Neural progenitor cell (in vitro differentiated cells): Measurements from ENCODE around the gene HSF4. TPM values are rescaled to one million over a fixed set of nuclear protein-coding genes. Genes with fewer than 3 reads are reported as not detected.

ENCODE experiments used
- DNase-seq: peaks from one replicate; pipeline ENCODE4 v3.0.0-alpha.2; 2016; ENCODE audit warnings: low spot score
- H2AFZ ChIP-seq: fragments of 200-600 bp; sonication (generic); replicated peaks from 2 replicates; pipeline ENCODE4 v1.6.1; 2016; ENCODE audit warnings: antibody characterized with exemption
- H3F3A ChIP-seq: fragments of 200-600 bp; sonication (generic); 2 replicates; pipeline ENCODE4 v1.6.1; 2016; ENCODE audit warnings: antibody characterized with exemption, low read depth
- H3K27ac ChIP-seq: fragments of 200-600 bp; sonication (generic); 2 replicates; pipeline ENCODE4 v1.5.1; 2016; ENCODE audit warnings: mild to moderate bottlenecking
- H3K27me3 ChIP-seq: fragments of 200-600 bp; sonication (generic); 2 replicates; pipeline ENCODE4 v1.6.1; 2016; ENCODE audit warnings: mild to moderate bottlenecking, moderate library complexity
- H3K36me3 ChIP-seq: fragments of 200-600 bp; sonication (generic); 2 replicates; pipeline ENCODE4 v1.5.1; 2016
- H3K4me1 ChIP-seq: fragments of 200-600 bp; sonication (generic); 2 replicates; pipeline ENCODE4 v1.6.1; 2016; ENCODE audit warnings: mixed run types
- H3K4me2 ChIP-seq: fragments of 200-600 bp; sonication (generic); 2 replicates; pipeline ENCODE4 v1.6.1; 2016
- H3K4me3 ChIP-seq: fragments of 200-600 bp; sonication (generic); 2 replicates; pipeline ENCODE4 v1.5.1; 2016
- H3K79me2 ChIP-seq: fragments of 200-600 bp; sonication (generic); 2 replicates; pipeline ENCODE4 v1.6.1; 2016; ENCODE audit warnings: low read depth
- H3K9ac ChIP-seq: fragments of 200-600 bp; sonication (generic); 2 replicates; pipeline ENCODE4 v1.6.1; 2016
- H3K9me3 ChIP-seq: fragments of 200-600 bp; sonication (generic); 2 replicates; pipeline ENCODE4 v1.5.1; 2016; ENCODE audit warnings: low read depth
- H4K20me1 ChIP-seq: fragments of 200-600 bp; sonication (generic); 2 replicates; pipeline ENCODE4 v1.6.1; 2016; ENCODE audit warnings: low read depth
- H3K27ac Mint-ChIP-seq: 3 replicates; pipeline ENCODE4 v1.8.0; 2021; ENCODE audit warnings: mixed read lengths
- H3K27me3 Mint-ChIP-seq: 2 replicates; pipeline ENCODE4 v1.8.0; 2022; ENCODE audit warnings: low read depth, mild to moderate bottlenecking, inconsistent platforms, moderate library complexity, mixed read lengths; ENCODE audit not compliant: insufficient read depth
- H3K36me3 Mint-ChIP-seq: 3 replicates; pipeline ENCODE4 v1.8.0; 2021; ENCODE audit warnings: mixed read lengths
- H3K4me1 Mint-ChIP-seq: 3 replicates; pipeline ENCODE4 v1.8.0; 2021; ENCODE audit warnings: mixed read lengths
- H3K4me3 Mint-ChIP-seq: 3 replicates; pipeline ENCODE4 v1.8.0; 2021; ENCODE audit warnings: mild to moderate bottlenecking, moderate library complexity, mixed read lengths
- H3K9me3 Mint-ChIP-seq: 3 replicates; pipeline ENCODE4 v1.8.0; 2020; ENCODE audit warnings: mixed read lengths
- CTCF ChIP-seq: fragments of 200-600 bp; sonication (generic); IDR thresholded peaks from 2 replicates; pipeline ENCODE4 v1.5.1; 2017; ENCODE audit warnings: antibody characterized with exemption, mild to moderate bottlenecking
- EZH2 ChIP-seq: fragments of 200-600 bp; sonication (generic); IDR thresholded peaks from 2 replicates; pipeline ENCODE4 v1.6.1; 2017; ENCODE audit warnings: antibody characterized with exemption, mild to moderate bottlenecking, moderate library complexity
- EZH2phosphoT487 ChIP-seq: fragments of 200-600 bp; sonication (generic); IDR thresholded peaks from 2 replicates; pipeline ENCODE4 v1.6.1; 2017; ENCODE audit warnings: antibody characterized with exemption
- total RNA-seq: library from RNA; depleted of rRNA; stranded (reverse); fragments of >200 nt; gene quantifications from 2 replicates; pipeline ENCODE4 v1.2.3, GENCODE V29; 2015; ENCODE audit warnings: low replicate concordance

HSF4 gene
- total RNA-seq, 1 donor from 2014 or later, result not detected

DNA sequence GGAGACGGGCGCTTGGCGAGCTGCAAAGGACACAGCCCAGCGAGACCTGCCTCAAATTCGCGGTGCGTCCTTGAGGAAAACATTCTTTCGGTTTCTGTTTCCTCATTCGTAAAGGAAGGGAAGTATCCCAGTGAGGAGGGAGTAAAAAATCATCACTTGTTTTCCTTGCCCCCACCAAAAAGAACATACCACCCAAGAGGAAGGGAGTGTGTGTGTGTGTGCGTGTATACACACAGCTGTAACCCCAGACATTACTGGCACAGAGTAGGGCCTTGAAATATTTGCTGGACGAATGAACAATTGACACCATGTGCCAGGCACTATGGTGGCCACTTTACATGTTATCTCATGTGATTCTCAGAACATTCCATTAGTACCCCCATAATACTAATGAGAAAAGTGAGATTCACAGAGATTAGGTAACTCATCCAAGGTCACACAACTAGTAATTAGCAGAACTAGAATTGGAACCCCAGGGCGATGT is 21.1 kb downstream of the HSF4 start:
- H3K4me3 ChIP-seq, result no peak overlapping the region
- H4K20me1 ChIP-seq, result peaks cover 23% of the 10 kb centered on the region
- peaks cover 12% of the 10 kb centered on the region for H3K4me1 ChIP-seq
- peaks cover 15% of the 10 kb centered on the region for H3F3A ChIP-seq
- H3K9ac ChIP-seq, result no peak overlapping the region
- no peak overlapping the region for H3K4me2 ChIP-seq
- no peak for DNase-seq
- H2AFZ ChIP-seq, result no peak overlapping the region
- H3K79me2 ChIP-seq, result peaks cover 11% of the 10 kb centered on the region
- no peak overlapping the region for H3K27ac ChIP-seq
- no peak overlapping the region for H3K27ac Mint-ChIP-seq
- H3K9me3 ChIP-seq, result no peaks in the 10 kb centered on the region
- no peaks in the 10 kb centered on the region for H3K9me3 Mint-ChIP-seq
- no peak for TF ChIP-seq EZH2phosphoT487
- H3K4me3 Mint-ChIP-seq, result peak overlapping the region; percentile 92
- H3K4me1 Mint-ChIP-seq, result peaks cover 9% of the 10 kb centered on the region
- no peaks in the 10 kb centered on the region for H3K36me3 Mint-ChIP-seq
- peaks cover 33% of the 10 kb centered on the region for H3K27me3 ChIP-seq
- no peaks in the 10 kb centered on the region for H3K36me3 ChIP-seq
- peaks cover 14% of the 10 kb centered on the region for H3K27me3 Mint-ChIP-seq

DNA sequence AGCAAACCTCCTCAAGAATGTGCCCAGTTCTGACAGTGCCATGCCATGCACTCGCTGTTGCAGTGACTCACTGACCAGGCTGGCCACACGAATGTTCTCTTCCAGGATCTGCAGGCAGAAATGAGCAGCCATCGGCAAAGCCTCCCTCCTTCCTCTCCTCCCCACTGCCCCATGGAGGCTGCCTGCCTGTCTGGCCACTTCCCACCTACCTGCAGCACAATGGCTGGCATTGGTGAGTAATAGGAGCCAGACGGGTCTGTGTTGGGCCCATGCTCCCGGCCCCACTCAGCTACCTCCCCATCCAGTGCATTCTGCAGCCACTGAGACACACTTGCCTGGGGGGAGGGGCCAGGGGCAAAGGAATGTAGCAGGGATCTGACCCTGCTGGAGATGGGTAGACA is 22.0 kb downstream of the HSF4 start:
- Histone ChIP-seq H3K9ac (no peak overlapping the region), H4K20me1 (peaks cover 23% of the 10 kb centered on the region), H2AFZ (no peak overlapping the region), H3K36me3 (no peaks in the 10 kb centered on the region), H3K4me3 (no peak overlapping the region), H3K4me1 (peaks cover 12% of the 10 kb centered on the region), H3K4me2 (no peak overlapping the region), H3K27ac (no peak overlapping the region), H3K27me3 (peaks cover 33% of the 10 kb centered on the region), H3F3A (peaks cover 15% of the 10 kb centered on the region), H3K9me3 (no peaks in the 10 kb centered on the region), H3K79me2 (peaks cover 11% of the 10 kb centered on the region)
- peak overlapping the region; percentile 71 for H3K4me3 Mint-ChIP-seq
- H3K27ac Mint-ChIP-seq, result no peak overlapping the region
- H3K4me1 Mint-ChIP-seq, result peaks cover 11% of the 10 kb centered on the region
- H3K36me3 Mint-ChIP-seq, result no peaks in the 10 kb centered on the region
- TF ChIP-seq EZH2, result no peak
- TF ChIP-seq CTCF, result no peak
- TF ChIP-seq EZH2phosphoT487, result no peak
- peaks cover 14% of the 10 kb centered on the region for H3K27me3 Mint-ChIP-seq
- DNase-seq, result no peak
- no peaks in the 10 kb centered on the region for H3K9me3 Mint-ChIP-seq

GRCh38 chr16:67187175-67187890 is 22.8 kb downstream of the HSF4 start:
- H3K27me3 Mint-ChIP-seq, result peaks cover 17% of the 10 kb centered on the region
- H3K27ac Mint-ChIP-seq, result no peak overlapping the region
- Histone ChIP-seq H4K20me1 (peaks cover 25% of the 10 kb centered on the region), H3K4me1 (peaks cover 12% of the 10 kb centered on the region), H2AFZ (no peak overlapping the region), H3K36me3 (no peaks in the 10 kb centered on the region), H3K4me3 (no peak overlapping the region), H3F3A (peaks cover 15% of the 10 kb centered on the region), H3K27me3 (peaks cover 33% of the 10 kb centered on the region), H3K9ac (no peak overlapping the region), H3K4me2 (no peak overlapping the region), H3K9me3 (no peaks in the 10 kb centered on the region), H3K27ac (no peak overlapping the region), H3K79me2 (peaks cover 14% of the 10 kb centered on the region)
- no peaks in the 10 kb centered on the region for H3K36me3 Mint-ChIP-seq
- H3K4me1 Mint-ChIP-seq, result peaks cover 15% of the 10 kb centered on the region
- DNase-seq, result no peak
- no peak for TF ChIP-seq CTCF
- no peak for TF ChIP-seq EZH2
- no peak for TF ChIP-seq EZH2phosphoT487
- H3K4me3 Mint-ChIP-seq, result no peak overlapping the region
- H3K9me3 Mint-ChIP-seq, result no peaks in the 10 kb centered on the region

- H3K27me3 Mint-ChIP-seq, result peaks cover 17% of the 10 kb centered on the region
- peaks cover 2% of the 10 kb centered on the region for H3K36me3 Mint-ChIP-seq
- Histone ChIP-seq H3K9ac (no peak overlapping the region), H4K20me1 (peaks cover 35% of the 10 kb centered on the region), H3F3A (peaks cover 15% of the 10 kb centered on the region), H3K27ac (no peak overlapping the region), H3K9me3 (no peaks in the 10 kb centered on the region), H3K27me3 (peaks cover 33% of the 10 kb centered on the region), H2AFZ (no peak overlapping the region), H3K79me2 (peaks cover 14% of the 10 kb centered on the region), H3K4me1 (peaks cover 14% of the 10 kb centered on the region), H3K36me3 (no peaks in the 10 kb centered on the region), H3K4me2 (no peak overlapping the region), H3K4me3 (no peak overlapping the region)
- no peak for DNase-seq
- peaks cover 24% of the 10 kb centered on the region for H3K4me1 Mint-ChIP-seq
- no peak overlapping the region for H3K4me3 Mint-ChIP-seq
- no peaks in the 10 kb centered on the region for H3K9me3 Mint-ChIP-seq
- H3K27ac Mint-ChIP-seq, result no peak overlapping the region
- no peak for TF ChIP-seq CTCF
These were observed 23.8 kb downstream of the HSF4 start for GRCh38 chr16:67188323-67188722.
